A549 treated with CORT108297 at 1 μM for 4 hours (cell line): ENCODE data around the gene SCGN. TPM values are rescaled to one million over a fixed set of nuclear protein-coding genes. Genes with fewer than 3 reads are reported as not detected.

ENCODE experiments used
- total RNA-seq: library from RNA; stranded (reverse); fragments of 200-300 nt; extraction: Qiagen RNA extraction; gene quantifications from 5 replicates; pipeline ENCODE4 v1.2.3, GENCODE V29; 2022

SCGN gene
- total RNA-seq, result 0.14 to 0.34 TPM (median 0.21 TPM) in 5 replicates

GRCh38 chr6:25652007-25652515 is at the start of gene SCGN:
Gene SCGN, plus strand, starts transcription at chr6:25652215. Its CDS starts 189 bp downstream, at chr6:25652404.

Other genes with a start within 250 kb of the SCGN start
- gene SLC17A4, start 102.5 kb downstream of the SCGN start, total RNA-seq, result not detected in 5 replicates
- gene SLC17A1, start 179.8 kb downstream of the SCGN start, total RNA-seq, result 0.10 TPM in 1 of 5 replicates, not detected in the others
- gene SLC17A3, start 222.0 kb downstream of the SCGN start, total RNA-seq, result 0.86 to 1.2 TPM (median 0.99 TPM) in 5 replicates